ENCODE results near the gene CD47.

DNA sequence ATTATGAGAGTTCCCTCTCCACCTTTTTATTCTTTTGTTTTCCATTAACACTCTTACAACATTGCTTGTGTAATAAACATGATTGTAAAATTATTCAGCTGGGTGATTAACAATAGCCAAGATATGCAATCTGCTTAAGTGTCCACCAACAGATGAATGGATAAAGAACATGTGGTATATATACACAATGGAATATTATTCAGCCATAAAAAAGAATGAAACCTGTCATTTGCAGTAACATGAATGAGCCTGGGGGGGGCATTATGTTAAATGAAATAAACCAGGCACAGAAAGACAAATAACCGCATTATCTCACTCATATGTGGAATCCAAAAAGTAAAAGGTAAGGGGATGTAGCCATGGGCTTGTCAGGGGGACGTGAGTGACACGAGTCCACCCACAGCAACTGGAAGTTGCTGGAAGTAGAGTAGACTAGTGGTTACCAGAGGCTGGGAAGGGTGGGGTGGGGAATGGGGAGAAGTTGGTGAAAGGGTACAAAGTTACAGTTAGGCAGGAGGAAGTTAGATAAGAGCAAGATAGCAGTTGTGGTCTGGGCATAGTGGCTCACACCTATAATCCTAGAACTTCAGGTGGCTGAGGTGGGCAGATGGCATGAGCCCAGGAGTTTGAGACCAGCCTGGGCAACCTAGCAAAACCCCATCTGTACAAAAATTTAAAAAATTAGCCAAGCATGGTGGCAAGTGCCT, 28.7 kb upstream of the CD47 start:
- TF ChIP-seq, protein P1, sequence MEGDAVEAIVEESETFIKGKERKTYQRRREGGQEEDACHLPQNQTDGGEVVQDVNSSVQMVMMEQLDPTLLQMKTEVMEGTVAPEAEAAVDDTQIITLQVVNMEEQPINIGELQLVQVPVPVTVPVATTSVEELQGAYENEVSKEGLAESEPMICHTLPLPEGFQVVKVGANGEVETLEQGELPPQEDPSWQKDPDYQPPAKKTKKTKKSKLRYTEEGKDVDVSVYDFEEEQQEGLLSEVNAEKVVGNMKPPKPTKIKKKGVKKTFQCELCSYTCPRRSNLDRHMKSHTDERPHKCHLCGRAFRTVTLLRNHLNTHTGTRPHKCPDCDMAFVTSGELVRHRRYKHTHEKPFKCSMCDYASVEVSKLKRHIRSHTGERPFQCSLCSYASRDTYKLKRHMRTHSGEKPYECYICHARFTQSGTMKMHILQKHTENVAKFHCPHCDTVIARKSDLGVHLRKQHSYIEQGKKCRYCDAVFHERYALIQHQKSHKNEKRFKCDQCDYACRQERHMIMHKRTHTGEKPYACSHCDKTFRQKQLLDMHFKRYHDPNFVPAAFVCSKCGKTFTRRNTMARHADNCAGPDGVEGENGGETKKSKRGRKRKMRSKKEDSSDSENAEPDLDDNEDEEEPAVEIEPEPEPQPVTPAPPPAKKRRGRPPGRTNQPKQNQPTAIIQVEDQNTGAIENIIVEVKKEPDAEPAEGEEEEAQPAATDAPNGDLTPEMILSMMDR (IDR thresholded peaks at IDR 0.05) = no peak
- TF ChIP-seq ZFX (IDR thresholded peaks at IDR 0.05; ENCODE audit: borderline replicate concordance) = no peak

Measured in 22Rv1 (cell line).